Thymus (tissue), 14 donors: ENCODE data around the gene ARFIP2. TPM values are rescaled to one million over a fixed set of nuclear protein-coding genes. Genes with fewer than 3 reads are reported as not detected.
A peak's percentile ranks its signal among the peaks of the same experiment; 100 is the strongest.
"Not testable (repeated sequence)": the region's sequence is repeated elsewhere in the genome, so short reads cannot be mapped to it uniquely, and the experiment has no call there.

ENCODE experiments used
- DNase-seq, 9 donors: peaks; one replicate each; pipeline ENCODE4 v3.0.0-alpha.2; 2013; ENCODE audit warnings: low spot score in 9 of 9, low read depth in 6 of 9, missing footprints in 1 of 9
- H3K27ac ChIP-seq, 2 donors: one replicate each; pipeline ENCODE4 v1.5.1; 2013; ENCODE audit warnings: control low read depth in 1 of 2, low read depth in 1 of 2, low read length in 1 of 2, mild to moderate bottlenecking in 1 of 2, moderate library complexity in 1 of 2
- H3K27me3 ChIP-seq, 2 donors: one replicate each; pipeline ENCODE4 v1.5.1; 2013; ENCODE audit warnings: low read length in 1 of 2; ENCODE audit not compliant: control insufficient read depth in 2 of 2, insufficient read depth in 1 of 2
- H3K36me3 ChIP-seq, 2 donors: one replicate each; pipeline ENCODE4 v1.5.1; 2013; ENCODE audit warnings: low read length in 1 of 2, mild to moderate bottlenecking in 1 of 2, moderate library complexity in 1 of 2; ENCODE audit not compliant: control insufficient read depth in 2 of 2, insufficient read depth in 2 of 2
- H3K4me1 ChIP-seq, 2 donors: one replicate each; pipeline ENCODE4 v1.5.1; 2013; ENCODE audit warnings: low read length in 2 of 2; ENCODE audit not compliant: control insufficient read depth in 2 of 2, insufficient read depth in 2 of 2
- H3K4me3 ChIP-seq, 2 donors: one replicate each; pipeline ENCODE4 v1.5.1; 2013; ENCODE audit warnings: low read length in 2 of 2, control low read depth in 1 of 2, mild to moderate bottlenecking in 1 of 2
- H3K9me3 ChIP-seq, 2 donors: one replicate each; pipeline ENCODE4 v1.5.1; 2013; ENCODE audit warnings: low read length in 1 of 2, mild to moderate bottlenecking in 1 of 2; ENCODE audit not compliant: control insufficient read depth in 2 of 2, insufficient read depth in 1 of 2
- WGBS: extraction: QIAGEN DNeasy Blood & Tissue Kit; methylation state at CpG from one replicate; pipeline ENCODE4 v1.1.7; 2013; 5-methylcytosine and 5-hydroxymethylcytosine counted together
- long read RNA-seq, 10 donors: transcript quantifications; one replicate each; lab custom pipeline, GENCODE V29; 2026
- polyA plus RNA-seq: library from polyadenylated mRNA; stranded (reverse); fragments of 200-250 nt; gene quantifications from one replicate; pipeline ENCODE4 v1.2.3, GENCODE V29; 2013
- total RNA-seq: library from RNA; stranded (reverse); fragments of 120-200 nt; gene quantifications from one replicate; pipeline ENCODE4 v1.2.4, GENCODE V29; 2013
- donor health status: healthy.

ARFIP2 gene
- total RNA-seq (27.4 TPM), polyA plus RNA-seq (40.7 TPM)
- long read RNA-seq, donor 1, partial matches to known transcripts: 0 of 2 reads
- long read RNA-seq, donor 1, other reads (novel, unspliced or antisense): 0 of 2 reads
- long read RNA-seq, donor 2: 0 reads
- long read RNA-seq, donor 3, transcript ARFIP2-202 (8 exons, 1,868 nt): major isoform, 12 of 70 reads
- long read RNA-seq, donor 3, transcript ARFIP2-201 (8 exons, 2,543 nt): minor isoform, 10 of 70 reads
- long read RNA-seq, donor 3, partial matches to known transcripts: 48 of 70 reads
- long read RNA-seq, donor 3, other reads (novel, unspliced or antisense): 0 of 70 reads
- long read RNA-seq, donor 4: 0 reads
- long read RNA-seq, donor 5, transcript ARFIP2-202 (8 exons, 1,868 nt): minor isoform, 7 of 53 reads
- long read RNA-seq, donor 5, transcript ARFIP2-201 (8 exons, 2,543 nt): major isoform, 9 of 53 reads
- long read RNA-seq, donor 5, partial matches to known transcripts: 0 of 53 reads
- long read RNA-seq, donor 5, other reads (novel, unspliced or antisense): 37 of 53 reads
- long read RNA-seq, donor 6, partial matches to known transcripts: 21 of 25 reads
- long read RNA-seq, donor 6, other reads (novel, unspliced or antisense): 0 of 25 reads
- long read RNA-seq, donor 7, transcript ARFIP2-201 (8 exons, 2,543 nt): major isoform, 5 of 11 reads
- long read RNA-seq, donor 7, transcript ARFIP2-202 (8 exons, 1,868 nt): major isoform, 5 of 11 reads
- long read RNA-seq, donor 7, partial matches to known transcripts: 0 of 11 reads
- long read RNA-seq, donor 7, other reads (novel, unspliced or antisense): 0 of 11 reads
- long read RNA-seq, donor 8, partial matches to known transcripts: 0 of 7 reads
- long read RNA-seq, donor 8, other reads (novel, unspliced or antisense): 0 of 7 reads
- long read RNA-seq, donor 9, partial matches to known transcripts: 0 of 7 reads
- long read RNA-seq, donor 9, other reads (novel, unspliced or antisense): 0 of 7 reads
- long read RNA-seq, donor 10, partial matches to known transcripts: 0 of 5 reads
- long read RNA-seq, donor 10, other reads (novel, unspliced or antisense): 0 of 5 reads

GRCh38 chr11:6481012-6481923, at the start of gene ARFIP2, which contains the start of gene TIMM10B:
Gene ARFIP2, minus strand, starts transcription at chr11:6481331. Its CDS starts 910 bp downstream, at chr11:6480421.
Gene TIMM10B, plus strand, starts transcription at chr11:6481501. Its CDS starts 16 bp downstream, at chr11:6481517.
- peak; percentile 89 to 98 (median 95) for DNase-seq
- H3K36me3 ChIP-seq: peaks cover 30 to 54% of the 10 kb centered on the region in 2 donors
- no peaks in the 10 kb centered on the region for H3K27me3 ChIP-seq
- H3K27ac ChIP-seq: peak within 1 kb of the TSS; percentile 82 to 90
- WGBS: under 1% methylated on average over 66 of the region's 66 CpGs
- H3K9me3 ChIP-seq: no peaks in the 10 kb centered on the region
- H3K4me3 ChIP-seq: peak within 1 kb of the TSS; percentile 75 to 80
- H3K4me1 ChIP-seq: peaks cover 17 to 19% of the 10 kb centered on the region in 2 donors

GRCh38 chr11:6530848-6531247, 49.7 kb upstream of the ARFIP2 start:
- DNase-seq: no peak
- Histone ChIP-seq H3K27me3 (no peaks in the 10 kb centered on the region), H3K4me3 (no peak overlapping the region), H3K36me3 (peaks cover 11% of the 10 kb centered on the region in 2 donors), H3K4me1 (no peaks in the 10 kb centered on the region), H3K9me3 (no peaks in the 10 kb centered on the region), H3K27ac (no peak overlapping the region)
- 96% methylated on average over 2 of the region's 2 CpGs for WGBS

GRCh38 chr11:6529266-6529665, 48.1 kb upstream of the ARFIP2 start:
- DNase-seq: no peak
- peaks cover 11% of the 10 kb centered on the region in 2 donors for H3K36me3 ChIP-seq
- no peaks in the 10 kb centered on the region for H3K27me3 ChIP-seq
- H3K4me1 ChIP-seq: no peaks in the 10 kb centered on the region
- no peaks in the 10 kb centered on the region for H3K9me3 ChIP-seq
- no peak overlapping the region for H3K4me3 ChIP-seq
- WGBS: 95% methylated on average over 2 of the region's 2 CpGs
- H3K27ac ChIP-seq: no peak overlapping the region

DNA sequence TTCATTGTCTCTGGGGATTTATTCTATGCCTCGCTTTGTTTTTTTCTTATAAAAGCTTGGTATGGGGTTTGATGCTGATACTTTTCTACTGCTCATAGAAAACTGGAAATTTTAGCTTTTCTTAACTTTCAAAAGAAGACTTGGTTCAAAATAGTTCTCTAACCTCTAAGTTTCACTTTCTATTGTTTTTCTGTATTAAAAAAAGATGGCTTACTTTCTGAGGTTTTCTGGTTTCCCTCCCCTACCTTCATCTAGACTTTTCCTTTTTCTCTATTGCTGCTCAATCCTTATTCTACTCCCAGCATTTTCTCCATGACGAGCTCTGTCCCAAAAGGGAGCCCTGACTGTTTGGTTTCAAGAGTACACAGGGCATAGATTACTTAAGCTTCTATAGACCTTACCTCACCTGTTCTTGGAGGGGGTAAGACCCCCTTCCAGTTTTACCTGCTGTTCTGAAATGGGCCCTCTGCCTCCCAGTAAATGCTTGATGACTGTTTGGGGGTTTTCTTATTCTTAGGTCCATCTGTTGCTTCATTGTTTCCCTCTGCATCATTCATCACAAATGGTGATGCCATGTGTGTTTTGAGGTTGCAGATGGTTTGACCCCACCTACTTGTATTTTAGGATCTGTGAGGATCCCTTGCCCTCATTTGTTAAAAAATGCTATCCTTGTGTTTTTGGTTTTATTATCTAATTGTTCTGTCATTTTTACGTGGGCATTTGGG, 45.4 kb upstream of the ARFIP2 start:
- Histone ChIP-seq H3K27me3 (no peaks in the 10 kb centered on the region), H3K9me3 (no peaks in the 10 kb centered on the region), H3K36me3 (peaks cover 0 to 6% of the 10 kb centered on the region in 2 donors), H3K4me3 (no peak overlapping the region), H3K4me1 (no peaks in the 10 kb centered on the region), H3K27ac (no peak overlapping the region)
- DNase-seq: no peak
- 89% methylated on average over 3 of the region's 3 CpGs for WGBS

GRCh38 chr11:6523253-6523652, 42.1 kb upstream of the ARFIP2 start:
- peaks cover 4 to 5% of the 10 kb centered on the region in 2 donors for H3K36me3 ChIP-seq
- no peak overlapping the region for H3K4me3 ChIP-seq
- H3K9me3 ChIP-seq: no peaks in the 10 kb centered on the region
- no peak for DNase-seq
- no peak overlapping the region for H3K27ac ChIP-seq
- no peaks in the 10 kb centered on the region for H3K27me3 ChIP-seq
- H3K4me1 ChIP-seq: no peaks in the 10 kb centered on the region
- 96% methylated on average over 1 of the region's 1 CpG for WGBS

DNA sequence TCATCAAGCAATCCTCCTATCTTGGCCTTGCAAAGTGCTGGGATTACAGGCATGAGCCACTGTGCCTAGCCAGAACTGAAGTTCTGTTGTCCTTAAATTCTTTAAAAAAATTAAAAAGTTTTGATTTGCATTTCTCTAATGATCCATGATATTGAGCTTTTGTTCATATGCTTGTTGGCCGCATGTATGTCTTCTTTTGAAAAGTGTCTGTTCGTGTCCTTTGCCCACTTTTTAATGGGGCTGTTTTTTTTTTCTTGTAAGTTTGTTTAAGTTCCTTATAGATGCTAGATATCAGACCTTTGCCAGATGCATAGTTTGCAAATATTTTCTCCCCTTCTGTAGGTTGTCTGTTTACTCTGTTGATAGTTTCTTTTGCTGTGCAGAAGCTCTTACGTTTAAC, 40.8 kb upstream of the ARFIP2 start:
- not testable (repeated sequence) for H3K36me3 ChIP-seq, H3K27ac ChIP-seq, H3K4me1 ChIP-seq, DNase-seq, H3K4me3 ChIP-seq, H3K27me3 ChIP-seq, H3K9me3 ChIP-seq
- WGBS: 98% methylated on average over 3 of the region's 3 CpGs

- H3K36me3 ChIP-seq: peaks cover 4 to 5% of the 10 kb centered on the region in 2 donors
- 97% methylated on average over 3 of the region's 3 CpGs for WGBS
- no peak overlapping the region for H3K27ac ChIP-seq
- no peaks in the 10 kb centered on the region for H3K4me1 ChIP-seq
- no peak overlapping the region for H3K4me3 ChIP-seq
- H3K9me3 ChIP-seq: no peaks in the 10 kb centered on the region
- no peaks in the 10 kb centered on the region for H3K27me3 ChIP-seq
- DNase-seq: no peak
Measured at GRCh38 chr11:6520265-6520664, 39.1 kb upstream of the ARFIP2 start.

DNA sequence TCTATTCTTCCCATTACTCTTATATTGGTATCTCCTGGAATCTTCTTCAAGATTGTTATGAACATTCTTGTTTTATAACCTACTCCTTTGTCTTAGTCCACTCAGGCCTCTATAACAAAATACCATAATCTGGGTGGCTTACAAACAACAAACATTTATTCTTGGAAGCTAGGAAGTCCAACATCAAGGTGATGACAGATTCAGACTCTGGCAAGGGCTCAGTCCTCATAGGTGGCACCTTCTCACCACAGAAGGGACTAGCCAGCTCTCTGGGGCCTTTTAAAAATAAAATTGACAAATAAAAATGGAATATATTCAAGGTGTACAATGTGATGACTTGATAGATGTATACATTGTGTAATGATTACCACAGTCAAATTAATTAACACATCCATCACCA, 35.7 kb upstream of the ARFIP2 start:
- no peaks in the 10 kb centered on the region for H3K9me3 ChIP-seq
- no peaks in the 10 kb centered on the region for H3K4me1 ChIP-seq
- no peaks in the 10 kb centered on the region for H3K27me3 ChIP-seq
- no peak overlapping the region for H3K27ac ChIP-seq
- no peak overlapping the region for H3K4me3 ChIP-seq
- H3K36me3 ChIP-seq: peaks cover 5 to 6% of the 10 kb centered on the region in 2 donors
- no peak for DNase-seq
